Activated naive CD4-positive, alpha-beta T cell treated with anti-CD3 and anti-CD28 coated beads for 36 hours (primary cell): Measurements from ENCODE around the gene BTN3A1. TPM values are rescaled to one million over a fixed set of nuclear protein-coding genes. Genes with fewer than 3 reads are reported as not detected.
A peak's percentile ranks its signal among the peaks of the same experiment; 100 is the strongest.
"Not testable (repeated sequence)": the region's sequence is repeated elsewhere in the genome, so short reads cannot be mapped to it uniquely, and the experiment has no call there.

Source experiments
- CTCF ChIA-PET: fragments of 350-600 bp; sonication (Branson Sonifier 250); formaldehyde crosslinking; loops from one replicate; lab custom pipeline; 2021; ENCODE audit warnings: antibody characterized with exemption; lab: Charles Lee
- DNase-seq: peaks from one replicate; pipeline ENCODE4 v3.0.0-alpha.2; 2020
- H3K27ac Mint-ChIP-seq: one replicate; pipeline ENCODE4 v1.8.0; 2021; ENCODE audit warnings: mild to moderate bottlenecking, mixed read lengths
- H3K27me3 Mint-ChIP-seq: one replicate; pipeline ENCODE4 v1.8.0; 2021; ENCODE audit warnings: low read depth, mixed read lengths
- H3K36me3 Mint-ChIP-seq: one replicate; pipeline ENCODE4 v1.8.0; 2021; ENCODE audit warnings: low read depth, mixed read lengths
- H3K4me1 Mint-ChIP-seq: one replicate; pipeline ENCODE4 v1.8.0; 2021; ENCODE audit warnings: low read depth, mixed read lengths
- H3K4me3 Mint-ChIP-seq: one replicate; pipeline ENCODE4 v1.8.0; 2021; ENCODE audit warnings: mild to moderate bottlenecking, moderate library complexity, mixed read lengths
- H3K9me3 Mint-ChIP-seq: one replicate; pipeline ENCODE4 v1.8.0; 2021; ENCODE audit warnings: mixed read lengths
- intact Hi-C: fragments of 100-400 bp; cut with micrococcal nuclease; formaldehyde crosslinking; loops from one replicate; pipeline ENCODE4 v1.15.1; 2023
- total RNA-seq, 2 experiments: library from RNA; stranded (reverse); gene quantifications; one replicate each; pipeline ENCODE4 v1.2.3, GENCODE V29; 2021

The BTN3A1 gene
- total RNA-seq, 2 experiments from 2014 or later: 37.6 to 40.0 TPM

GRCh38 chr6:26455357-26455970, 53.4 kb downstream of the BTN3A1 start:
- peaks cover 18% of the 10 kb centered on the region for H3K36me3 Mint-ChIP-seq
- H3K27ac Mint-ChIP-seq: no peak overlapping the region
- peaks cover 27% of the 10 kb centered on the region for H3K4me1 Mint-ChIP-seq
- no peaks in the 10 kb centered on the region for H3K27me3 Mint-ChIP-seq
- H3K9me3 Mint-ChIP-seq: no peaks in the 10 kb centered on the region
- intact Hi-C loops: no loop called here
- no peak for DNase-seq
- CTCF ChIA-PET: interaction anchor here (0.9 kb wide), 1 partner anchor 49 kb away, joined by 3 read pairs; no protein-coding TSS in a partner anchor
- no peak overlapping the region for H3K4me3 Mint-ChIP-seq

- Mint-ChIP-seq H3K4me1 (peaks cover 40% of the 10 kb centered on the region), H3K9me3 (no peaks in the 10 kb centered on the region), H3K36me3 (peaks cover 31% of the 10 kb centered on the region), H3K27me3 (no peaks in the 10 kb centered on the region), H3K4me3 (peak overlapping the region; percentile 96), H3K27ac (peak overlapping the region; percentile 96)
- CTCF ChIA-PET: no interaction called here
- DNase-seq: peak; percentile 15
- intact Hi-C loops: loop anchor here (1.0 kb wide), 4 partner anchors 11 to 55 kb away; partner anchors contain the start of genes BTN3A1 and BTN3A3
Observed at GRCh38 chr6:26457264-26457805, 55.3 kb downstream of the BTN3A1 start.

DNA sequence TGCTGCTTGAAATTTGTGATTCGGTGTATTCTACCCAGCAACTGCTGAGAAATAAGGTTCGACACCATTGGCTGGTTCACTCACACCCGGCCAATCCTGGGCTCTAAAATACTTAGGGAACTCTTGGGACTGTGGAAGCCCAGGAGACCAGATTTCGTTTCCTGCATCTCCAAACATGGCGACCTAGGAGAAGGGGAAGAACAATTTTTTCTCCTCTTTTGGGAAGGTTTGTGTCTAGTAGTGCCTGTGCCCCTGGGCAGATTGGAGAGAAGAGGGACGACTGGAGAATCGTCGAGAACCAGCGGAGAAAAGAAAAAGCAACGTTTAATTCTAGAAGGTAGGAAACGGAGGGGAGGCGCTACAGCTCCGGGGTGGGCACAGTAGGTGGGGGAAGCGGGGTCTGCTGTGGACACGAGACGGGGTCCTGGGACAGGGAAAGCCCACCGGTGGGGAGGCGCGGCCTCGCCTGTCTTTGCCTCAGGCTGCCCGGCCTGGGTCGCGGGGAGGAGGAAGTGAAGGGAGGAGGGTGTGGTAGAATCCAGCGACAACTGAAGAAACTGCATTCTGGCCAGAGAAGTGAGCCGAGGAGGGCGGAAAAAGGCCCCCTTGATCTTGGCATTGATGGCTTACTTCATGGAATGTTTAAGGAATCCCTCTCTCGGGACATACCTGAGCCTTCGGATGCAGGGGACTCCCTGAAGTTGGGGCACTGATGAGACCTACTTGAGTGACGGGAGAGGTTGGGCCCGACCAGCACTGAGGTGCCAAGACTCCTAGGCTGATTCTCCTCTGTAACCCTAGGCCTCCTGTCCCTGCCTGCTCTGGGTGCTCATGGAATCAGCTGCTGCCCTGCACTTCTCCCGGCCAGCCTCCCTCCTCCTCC, 56.0 kb downstream of the BTN3A1 start, which contains the start of gene BTN2A1:
Gene BTN2A1 (plus strand): TSS at position 150 of the 883 bp plus-strand sequence. CDS start 682 bp downstream, at position 832.
- intact Hi-C loops: loop anchor here (1.0 kb wide), 4 partner anchors 12 to 56 kb away; partner anchors contain the start of genes BTN3A1 and BTN3A3
- Mint-ChIP-seq H3K4me3 (peak within 1 kb of the TSS; percentile 96), H3K27me3 (no peaks in the 10 kb centered on the region), H3K9me3 (no peaks in the 10 kb centered on the region), H3K36me3 (peaks cover 37% of the 10 kb centered on the region), H3K4me1 (peaks cover 48% of the 10 kb centered on the region), H3K27ac (peak within 1 kb of the TSS; percentile 96)
- CTCF ChIA-PET: interaction anchor here (0.6 kb wide), 1 partner anchor 20 kb away, joined by 8 read pairs; no protein-coding TSS in a partner anchor
- DNase-seq: peak; percentile 84

GRCh38 chr6:26459023-26459810, 57.1 kb downstream of the BTN3A1 start:
- Mint-ChIP-seq H3K4me3 (peak overlapping the region; percentile 35), H3K36me3 (peaks cover 46% of the 10 kb centered on the region), H3K27me3 (no peaks in the 10 kb centered on the region), H3K4me1 (peaks cover 55% of the 10 kb centered on the region), H3K27ac (peak overlapping the region; percentile 3), H3K9me3 (no peaks in the 10 kb centered on the region)
- no peak for DNase-seq
- intact Hi-C loops: no loop called here
- CTCF ChIA-PET: no interaction called here

GRCh38 chr6:26461353-26461752, 59.3 kb downstream of the BTN3A1 start:
- not testable (repeated sequence) for DNase-seq, H3K4me3 Mint-ChIP-seq

GRCh38 chr6:26464014-26464413, 61.9 kb downstream of the BTN3A1 start:
- Mint-ChIP-seq H3K27me3 (no peaks in the 10 kb centered on the region), H3K27ac (peak overlapping the region; percentile 38), H3K4me3 (no peak overlapping the region), H3K36me3 (peaks cover 72% of the 10 kb centered on the region), H3K9me3 (no peaks in the 10 kb centered on the region), H3K4me1 (peaks cover 48% of the 10 kb centered on the region)
- intact Hi-C loops: no loop called here
- DNase-seq: no peak
- CTCF ChIA-PET: interaction anchor here (1.2 kb wide), 1 partner anchor 32 kb away, joined by 3 read pairs; no protein-coding TSS in a partner anchor

More at GRCh38 chr6:26461353-26461752, 59.3 kb downstream of the BTN3A1 start:
- Mint-ChIP-seq H3K36me3 (peaks cover 60% of the 10 kb centered on the region), H3K4me1 (peaks cover 58% of the 10 kb centered on the region)
- H3K27me3 Mint-ChIP-seq, H3K27ac Mint-ChIP-seq, H3K9me3 Mint-ChIP-seq, intact Hi-C loops: not testable (repeated sequence)
- CTCF ChIA-PET: interaction anchor here (0.7 to 1.0 kb wide), 2 partner anchors 65 to 120 kb away, joined by 3 read pairs; no protein-coding TSS in a partner anchor

- no peaks in the 10 kb centered on the region for H3K9me3 Mint-ChIP-seq
- CTCF ChIA-PET: interaction anchor here (1.2 kb wide), 1 partner anchor 33 kb away, joined by 3 read pairs; no protein-coding TSS in a partner anchor
- H3K4me3 Mint-ChIP-seq: no peak overlapping the region
- H3K4me1 Mint-ChIP-seq: peaks cover 43% of the 10 kb centered on the region
- DNase-seq: no peak
- intact Hi-C loops: no loop called here
- peak overlapping the region; percentile 38 for H3K27ac Mint-ChIP-seq
- no peaks in the 10 kb centered on the region for H3K27me3 Mint-ChIP-seq
- peaks cover 67% of the 10 kb centered on the region for H3K36me3 Mint-ChIP-seq
Observed at GRCh38 chr6:26464416-26465131, 62.5 kb downstream of the BTN3A1 start.

Other genes with a start within 250 kb of the BTN3A1 start
- 10 to 100 TPM; 67.6 to 80.5 TPM for gene BTN3A2, start 37.1 kb upstream of the BTN3A1 start, total RNA-seq
- 10 to 100 TPM; 18.3 to 18.7 TPM for gene BTN2A2, start 19.2 kb upstream of the BTN3A1 start, total RNA-seq
- 10 to 100 TPM; 40.4 to 40.8 TPM for gene BTN3A3, start 38.2 kb downstream of the BTN3A1 start, total RNA-seq
- gene BTN2A1, start 55.7 kb downstream of the BTN3A1 start, total RNA-seq: 10 to 100 TPM; 16.0 TPM
- under 1 TPM; 0.07 to 0.10 TPM for gene BTN1A1, start 98.0 kb downstream of the BTN3A1 start, total RNA-seq
- gene HMGN4, start 136.1 kb downstream of the BTN3A1 start, total RNA-seq: 10 to 100 TPM; 70.4 to 73.2 TPM
- 10 to 100 TPM; 17.3 to 18.4 TPM for gene ABT1, start 194.7 kb downstream of the BTN3A1 start, total RNA-seq